Astrocyte (in vitro differentiated cells and primary cell): ENCODE data around the gene WASF2. TPM values are rescaled to one million over a fixed set of nuclear protein-coding genes. Genes with fewer than 3 reads are reported as not detected.
"Not testable (repeated sequence)": the region's sequence is repeated elsewhere in the genome, so short reads cannot be mapped to it uniquely, and the experiment has no call there.

ENCODE experiments used
- DNase-seq: peaks from one replicate; pipeline ENCODE4 v3.0.0-alpha.2; 2010; ENCODE audit warnings: low read depth
- FAIRE-seq: peaks from 2 replicates; lab custom pipeline; 2011; peaks lifted over from hg19 to GRCh38; lab: Jason Lieb, UNC
- H2AFZ ChIP-seq: 2 replicates; pipeline ENCODE4 v1.6.0; 2012; ENCODE audit warnings: low read depth, low read length, inconsistent platforms
- H3K27ac ChIP-seq: 2 replicates; pipeline ENCODE4 v1.5.1; 2011; ENCODE audit warnings: low read depth, low read length, inconsistent platforms
- H3K27me3 ChIP-seq: 2 replicates; pipeline ENCODE4 v1.6.0; 2011; ENCODE audit warnings: low read length, inconsistent platforms; ENCODE audit not compliant: insufficient read depth
- H3K36me3 ChIP-seq: 2 replicates; pipeline ENCODE4 v1.5.1; 2011; ENCODE audit warnings: low read length, inconsistent platforms; ENCODE audit not compliant: insufficient read depth
- H3K4me1 ChIP-seq: 2 replicates; pipeline ENCODE4 v1.5.1; 2011; ENCODE audit warnings: low read length, inconsistent platforms; ENCODE audit not compliant: insufficient read depth
- H3K4me2 ChIP-seq: 2 replicates; pipeline ENCODE4 v1.6.0; 2012; ENCODE audit warnings: low read length, inconsistent platforms
- H3K4me3 ChIP-seq: 2 replicates; pipeline ENCODE4 v1.5.1; 2011; ENCODE audit warnings: low read depth, mild to moderate bottlenecking, low read length, inconsistent platforms; ENCODE audit not compliant: insufficient read depth
- H3K79me2 ChIP-seq: 2 replicates; pipeline ENCODE4 v1.6.0; 2012; ENCODE audit warnings: mild to moderate bottlenecking, low read length, inconsistent platforms; ENCODE audit not compliant: insufficient read depth
- H3K9ac ChIP-seq: 2 replicates; pipeline ENCODE4 v1.6.0; 2012; ENCODE audit warnings: mild to moderate bottlenecking, low read length, inconsistent platforms
- H3K9me3 ChIP-seq: 2 replicates; pipeline ENCODE4 v1.5.1; 2012; ENCODE audit warnings: low read depth, mild to moderate bottlenecking, low read length, inconsistent platforms; ENCODE audit not compliant: insufficient read depth
- H4K20me1 ChIP-seq: 2 replicates; pipeline ENCODE4 v1.6.0; 2012; ENCODE audit warnings: low read length, inconsistent platforms; ENCODE audit not compliant: insufficient read depth
- H3K27ac Mint-ChIP-seq: one replicate; pipeline ENCODE4 v1.8.0; 2021; ENCODE audit warnings: mild to moderate bottlenecking, mixed read lengths; ENCODE audit not compliant: unreplicated experiment
- H3K27me3 Mint-ChIP-seq: one replicate; pipeline ENCODE4 v1.8.0; 2021; ENCODE audit warnings: low read depth, mixed read lengths; ENCODE audit not compliant: unreplicated experiment
- H3K36me3 Mint-ChIP-seq: one replicate; pipeline ENCODE4 v1.8.0; 2021; ENCODE audit warnings: low read depth, mixed read lengths; ENCODE audit not compliant: unreplicated experiment
- H3K4me1 Mint-ChIP-seq: one replicate; pipeline ENCODE4 v1.8.0; 2021; ENCODE audit warnings: low read depth, mixed read lengths; ENCODE audit not compliant: unreplicated experiment
- H3K4me3 Mint-ChIP-seq: one replicate; pipeline ENCODE4 v1.8.0; 2021; ENCODE audit warnings: mild to moderate bottlenecking, moderate library complexity, mixed read lengths; ENCODE audit not compliant: unreplicated experiment
- H3K9me3 Mint-ChIP-seq: one replicate; pipeline ENCODE4 v1.8.0; 2021; ENCODE audit warnings: mild to moderate bottlenecking, mixed read lengths; ENCODE audit not compliant: unreplicated experiment
- CTCF ChIP-seq: IDR thresholded peaks from 2 replicates; pipeline ENCODE4 v1.5.1; 2011; ENCODE audit warnings: low read depth, mild to moderate bottlenecking, inconsistent platforms, low read length, moderate library complexity; ENCODE audit not compliant: insufficient read depth
- EZH2 ChIP-seq: IDR thresholded peaks from 2 replicates; pipeline ENCODE4 v1.6.1; 2012; ENCODE audit warnings: mild to moderate bottlenecking, low read length, inconsistent platforms; ENCODE audit not compliant: insufficient read depth
- total RNA-seq: library from RNA; stranded (reverse); gene quantifications from 2 replicates; pipeline ENCODE4 v1.2.1, GENCODE V29; 2021

WASF2 gene
- total RNA-seq, 1 donor from 2014 or later, result 86.9 TPM

GRCh38 chr1:27433706-27434105, 56.3 kb downstream of the WASF2 start:
- Histone ChIP-seq H2AFZ (no peak overlapping the region), H3K36me3 (no peaks in the 10 kb centered on the region), H3K9me3 (no peaks in the 10 kb centered on the region), H4K20me1 (peaks cover 77% of the 10 kb centered on the region), H3K27ac (no peak overlapping the region), H3K4me3 (no peak overlapping the region), H3K4me2 (no peak overlapping the region), H3K4me1 (peaks cover 19% of the 10 kb centered on the region), H3K9ac (no peak overlapping the region), H3K27me3 (no peaks in the 10 kb centered on the region), H3K79me2 (peaks cover 89% of the 10 kb centered on the region)
- TF ChIP-seq CTCF (no peak), EZH2 (no peak)
- no peak overlapping the region for H3K27ac Mint-ChIP-seq
- no peaks in the 10 kb centered on the region for H3K9me3 Mint-ChIP-seq
- H3K4me3 Mint-ChIP-seq, result no peak overlapping the region
- H3K36me3 Mint-ChIP-seq, result peaks cover 7% of the 10 kb centered on the region
- peaks cover 44% of the 10 kb centered on the region for H3K4me1 Mint-ChIP-seq
- DNase-seq (no peak), FAIRE-seq (no peak)
- H3K27me3 Mint-ChIP-seq, result no peaks in the 10 kb centered on the region

- not testable (repeated sequence) for FAIRE-seq, H3K9me3 Mint-ChIP-seq, H3K27me3 ChIP-seq, H3K4me3 ChIP-seq, DNase-seq, H3K4me2 ChIP-seq, H3K36me3 ChIP-seq, H3K9ac ChIP-seq, H3K27ac Mint-ChIP-seq, H3K4me3 Mint-ChIP-seq, H2AFZ ChIP-seq, H3K36me3 Mint-ChIP-seq, H3K27me3 Mint-ChIP-seq, H3K27ac ChIP-seq, H3K9me3 ChIP-seq
- H3K4me1 ChIP-seq, result peaks cover 19% of the 10 kb centered on the region
- H3K79me2 ChIP-seq, result peaks cover 80% of the 10 kb centered on the region
- H3K4me1 Mint-ChIP-seq, result peaks cover 48% of the 10 kb centered on the region
- peaks cover 74% of the 10 kb centered on the region for H4K20me1 ChIP-seq
Observed at GRCh38 chr1:27432725-27433124, 57.2 kb downstream of the WASF2 start.

GRCh38 chr1:27431601-27431940, 58.4 kb downstream of the WASF2 start:
- Mint-ChIP-seq H3K36me3 (peaks cover 7% of the 10 kb centered on the region), H3K27me3 (no peaks in the 10 kb centered on the region), H3K27ac (no peak overlapping the region), H3K4me3 (no peak overlapping the region), H3K9me3 (no peaks in the 10 kb centered on the region), H3K4me1 (peaks cover 50% of the 10 kb centered on the region)
- Histone ChIP-seq H4K20me1 (peaks cover 68% of the 10 kb centered on the region), H3K9ac (no peak overlapping the region), H3K4me3 (no peak overlapping the region), H3K27me3 (no peaks in the 10 kb centered on the region), H3K36me3 (peaks cover 3% of the 10 kb centered on the region), H3K27ac (no peak overlapping the region), H3K4me1 (peaks cover 13% of the 10 kb centered on the region), H3K9me3 (no peaks in the 10 kb centered on the region), H3K4me2 (no peak overlapping the region), H2AFZ (no peak overlapping the region), H3K79me2 (peaks cover 71% of the 10 kb centered on the region)
- TF ChIP-seq EZH2, result no peak
- no peak for TF ChIP-seq CTCF
- DNase-seq (no peak), FAIRE-seq (no peak)
